ENCODE results near the gene INS. TPM values are rescaled to one million over a fixed set of nuclear protein-coding genes. Genes with fewer than 3 reads are reported as not detected.

The INS gene
- total RNA-seq, 1 donor from 2014 or later = not detected

DNA sequence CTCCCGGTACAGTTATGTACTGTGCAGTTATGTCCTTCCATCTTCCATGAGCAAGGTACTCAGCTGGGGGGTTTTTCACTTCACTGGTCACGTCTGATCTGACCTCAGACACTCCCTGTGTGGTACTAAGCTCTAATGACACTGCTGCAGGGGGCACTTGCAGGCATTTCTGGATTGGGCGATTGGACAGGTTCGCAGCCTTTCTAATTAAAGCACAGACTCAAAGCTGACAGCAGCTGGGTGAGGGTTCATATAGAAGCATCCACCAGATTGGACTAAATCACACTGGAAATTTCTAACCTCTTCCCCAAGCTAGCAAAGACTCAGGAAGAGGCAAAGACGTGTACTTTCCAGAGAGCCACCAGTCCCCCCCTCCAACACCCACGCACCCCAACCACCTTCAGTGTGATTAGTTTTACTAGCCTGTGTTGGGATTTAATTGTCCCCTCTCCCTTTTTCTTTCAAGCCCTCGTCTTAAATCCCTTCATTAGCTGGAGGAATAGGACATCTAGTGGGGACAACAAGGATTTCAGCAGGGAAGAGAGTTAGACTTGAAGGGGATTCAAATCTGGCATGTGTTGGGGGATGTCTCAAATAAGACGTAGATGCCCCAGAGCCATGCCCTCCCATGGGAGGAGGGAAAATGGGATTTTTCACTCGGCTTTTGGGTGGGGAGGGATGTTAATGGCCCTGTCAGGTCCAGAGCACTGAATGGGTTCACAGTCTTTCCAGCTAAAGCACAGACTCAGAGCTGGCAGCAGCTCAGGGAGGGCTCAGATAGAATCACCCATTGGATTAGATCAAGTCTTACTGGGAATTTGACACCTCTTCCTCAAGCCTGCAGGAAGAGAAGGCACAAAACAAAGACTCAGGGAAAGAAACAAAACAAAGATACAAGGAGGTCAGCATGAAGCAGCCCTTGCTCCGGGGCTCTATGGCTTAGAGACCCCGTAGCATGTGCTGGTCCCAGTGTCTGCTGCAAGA, 10.9 kb downstream of the INS start:
- intact Hi-C loops (cut with micrococcal nuclease) = loop anchor here (2.0 to 5.0 kb wide), 2 partner anchors 268 to 311 kb away; partner anchors contain the start of gene TNNI2

DNA sequence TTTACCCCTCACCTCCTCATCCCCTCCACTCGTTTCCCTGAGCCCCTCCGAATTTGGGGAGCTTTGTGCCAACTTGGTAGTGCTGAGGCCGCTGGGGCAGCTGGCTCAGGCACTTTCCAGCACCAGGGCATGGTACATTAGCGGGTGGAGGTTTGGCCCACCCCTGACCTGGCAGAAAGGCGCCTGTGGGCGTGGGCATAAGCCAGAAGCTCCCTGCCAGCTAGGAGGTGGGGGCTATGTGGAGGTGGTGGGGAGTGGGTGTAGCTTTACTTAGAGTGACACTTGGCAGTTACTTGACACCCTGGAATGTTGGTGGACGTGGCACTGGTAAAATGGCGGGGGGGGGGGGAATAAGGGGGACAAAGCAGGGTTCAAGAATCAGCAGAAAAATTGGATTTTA, 11.5 kb downstream of the INS start:
- intact Hi-C loops (cut with micrococcal nuclease) = no loop called here

DNA sequence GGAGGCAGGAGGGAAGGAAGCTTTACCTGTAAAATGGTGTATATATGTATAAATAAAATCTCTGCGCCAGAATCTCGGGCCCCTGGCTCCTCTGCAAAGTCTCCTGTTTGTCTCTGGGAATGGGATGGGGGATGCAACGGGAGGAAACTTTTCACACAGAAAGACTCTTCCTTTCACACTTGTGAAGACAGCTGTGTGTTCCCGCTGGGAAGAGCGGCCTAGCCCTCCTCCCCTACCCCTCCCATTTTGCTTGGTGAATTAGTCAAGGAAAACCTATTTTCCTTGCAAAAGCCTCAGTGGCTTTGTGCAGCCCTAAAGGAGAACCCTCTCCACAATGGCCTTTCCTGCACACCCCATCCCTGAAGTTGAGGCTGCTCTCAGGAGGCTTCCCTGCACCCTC, 12.4 kb downstream of the INS start:
- intact Hi-C loops (cut with micrococcal nuclease) = no loop called here

DNA sequence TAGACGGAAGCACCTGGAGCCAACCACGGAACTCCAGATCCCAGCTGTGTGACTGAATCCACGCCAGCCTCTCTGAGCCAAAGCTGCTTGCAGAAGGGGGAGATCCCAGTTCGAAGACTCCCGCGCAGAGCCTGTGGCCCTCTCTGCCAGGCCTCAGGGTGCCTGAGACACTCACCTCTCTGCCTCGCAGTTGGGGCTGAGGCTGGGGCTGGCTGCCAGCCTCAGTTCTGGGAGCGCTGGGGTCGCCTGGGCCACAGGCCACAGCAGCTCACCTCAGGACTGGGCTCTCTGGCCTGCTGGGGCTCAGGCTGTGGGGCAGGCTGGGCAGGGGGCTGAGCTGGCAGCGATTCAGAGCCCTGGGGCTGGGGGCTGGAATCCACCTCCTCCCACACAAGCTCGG, 13.6 kb downstream of the INS start:
- intact Hi-C loops (cut with micrococcal nuclease) = no loop called here

DNA sequence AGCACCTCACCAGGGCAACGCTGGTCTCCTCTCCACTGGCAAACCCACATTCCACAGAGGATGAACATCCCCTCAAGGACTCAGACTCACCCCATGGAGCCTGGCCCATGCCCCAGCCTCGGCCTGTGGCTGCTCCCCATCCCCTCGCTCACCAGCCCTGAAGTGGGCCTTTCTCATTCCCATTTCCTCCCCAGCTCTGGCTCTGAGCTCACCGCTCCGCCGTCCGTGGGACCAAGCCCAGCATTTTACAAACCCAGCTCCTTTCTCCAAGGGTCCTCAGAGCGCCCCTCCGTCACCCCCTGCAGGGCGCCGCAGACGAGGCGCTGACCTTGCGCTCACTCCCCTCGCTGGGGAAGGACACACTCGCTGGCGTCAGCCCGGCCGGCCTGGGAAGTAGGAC, 15.0 kb downstream of the INS start:
- intact Hi-C loops (cut with micrococcal nuclease) = no loop called here

DNA sequence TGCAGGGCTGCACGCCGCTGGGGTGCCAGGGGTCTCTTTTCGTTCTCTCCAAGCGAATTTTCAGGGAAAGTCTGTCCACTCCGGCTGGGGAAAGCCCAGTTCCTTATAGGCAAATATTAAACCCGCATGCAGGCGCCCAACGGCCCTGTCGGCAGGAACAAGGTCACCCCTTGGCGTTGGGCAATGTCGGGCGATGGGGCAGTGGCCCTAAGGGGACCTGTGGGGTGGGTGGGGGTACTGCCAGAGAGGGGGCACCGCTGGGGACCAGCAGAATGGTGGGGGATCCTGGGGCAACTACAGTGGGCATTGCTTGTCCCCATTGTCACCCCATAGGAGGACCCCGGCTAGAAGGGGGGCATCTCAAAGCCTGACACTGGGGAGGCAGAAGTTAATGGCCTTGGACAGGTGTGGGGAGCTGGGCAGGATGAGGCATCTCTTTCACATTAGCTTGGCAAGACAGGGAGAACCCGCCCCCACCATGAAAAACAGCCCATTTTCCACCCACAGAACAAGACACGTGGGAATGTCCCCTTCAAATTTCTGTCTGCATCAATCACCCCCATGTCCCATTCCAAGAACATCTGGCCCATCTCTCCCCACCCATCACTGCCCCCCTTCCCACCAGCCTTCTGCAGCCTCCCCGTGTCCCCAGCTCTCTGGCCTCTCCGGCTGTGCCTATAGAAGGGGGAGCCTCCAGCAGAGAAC, 16.3 kb downstream of the INS start:
- intact Hi-C loops (cut with micrococcal nuclease) = no loop called here

DNA sequence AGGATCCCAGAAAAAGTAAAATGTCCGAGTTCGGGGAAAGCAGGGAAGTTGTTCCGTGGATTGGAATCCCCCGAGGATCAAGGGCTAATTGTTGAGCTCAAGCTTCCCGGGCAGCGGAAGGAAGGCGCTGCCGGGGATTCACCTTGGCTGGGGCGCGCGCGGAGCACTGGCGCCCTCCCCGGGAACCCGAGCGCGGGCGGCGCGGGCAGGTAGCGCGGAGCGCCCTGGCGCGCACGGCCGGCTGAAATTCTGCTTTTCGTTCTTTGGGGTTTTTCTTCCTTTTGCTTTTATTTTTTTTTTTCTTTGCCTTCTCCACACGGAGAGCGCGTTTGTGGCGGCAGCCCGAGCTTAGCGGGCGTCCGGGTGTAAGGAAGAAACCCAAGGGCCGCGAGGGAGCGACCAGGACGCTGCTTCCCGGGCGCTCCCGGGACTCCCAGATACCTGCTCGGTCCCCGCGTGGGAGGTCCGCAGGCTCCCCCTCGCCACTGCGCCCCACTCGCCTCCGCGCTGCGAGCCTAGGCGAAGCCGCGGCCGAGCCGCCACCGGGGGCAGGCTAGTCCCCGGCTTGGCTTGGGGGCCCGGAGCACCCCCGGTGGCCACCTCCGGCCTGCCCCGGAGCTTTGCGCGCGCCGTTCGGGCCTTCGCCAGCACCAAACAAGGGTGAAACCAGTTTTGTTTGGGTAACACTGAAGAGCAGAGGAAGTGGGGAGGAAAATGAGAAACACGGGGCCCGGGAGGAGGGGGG, 17.0 kb downstream of the INS start:
- intact Hi-C loops (cut with micrococcal nuclease) = no loop called here

DNA sequence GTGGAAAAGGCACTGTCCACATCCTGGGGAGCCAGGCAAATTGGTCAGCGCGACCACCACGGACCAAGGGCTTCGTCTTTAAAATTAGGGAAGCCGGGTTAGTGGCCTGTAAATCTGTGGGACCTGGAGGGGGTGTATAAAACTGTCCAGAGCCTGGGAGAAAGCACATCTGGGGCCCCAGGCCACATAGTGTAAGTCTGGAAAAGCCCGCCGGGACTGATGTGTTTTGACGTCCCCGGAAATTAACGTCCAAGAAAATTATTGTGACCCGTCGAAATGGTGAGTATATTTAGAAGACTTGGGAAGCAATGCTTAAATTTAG, 17.6 kb downstream of the INS start:
- intact Hi-C loops (cut with micrococcal nuclease) = no loop called here

DNA sequence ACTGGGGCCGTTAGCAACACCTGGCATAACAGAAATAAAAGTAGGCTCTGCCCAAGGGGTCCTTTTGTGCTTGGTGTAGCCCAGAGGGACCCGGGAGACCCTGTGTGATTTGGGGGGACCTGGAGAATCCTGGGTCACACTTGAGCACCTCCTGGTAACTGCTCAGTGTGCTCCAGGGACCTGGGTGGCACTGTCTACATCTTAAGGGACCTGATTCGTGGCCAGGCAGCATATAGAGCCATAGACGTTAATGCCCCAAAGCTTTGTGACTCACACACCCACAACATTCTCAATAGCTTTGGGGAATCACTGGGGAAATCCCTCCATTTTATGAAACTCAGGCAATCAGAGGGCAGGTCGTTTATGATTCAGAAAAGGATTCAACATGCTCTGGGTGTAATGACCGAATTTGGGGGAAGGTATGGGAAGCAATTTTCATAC, 18.2 kb downstream of the INS start:
- intact Hi-C loops (cut with micrococcal nuclease) = no loop called here

DNA sequence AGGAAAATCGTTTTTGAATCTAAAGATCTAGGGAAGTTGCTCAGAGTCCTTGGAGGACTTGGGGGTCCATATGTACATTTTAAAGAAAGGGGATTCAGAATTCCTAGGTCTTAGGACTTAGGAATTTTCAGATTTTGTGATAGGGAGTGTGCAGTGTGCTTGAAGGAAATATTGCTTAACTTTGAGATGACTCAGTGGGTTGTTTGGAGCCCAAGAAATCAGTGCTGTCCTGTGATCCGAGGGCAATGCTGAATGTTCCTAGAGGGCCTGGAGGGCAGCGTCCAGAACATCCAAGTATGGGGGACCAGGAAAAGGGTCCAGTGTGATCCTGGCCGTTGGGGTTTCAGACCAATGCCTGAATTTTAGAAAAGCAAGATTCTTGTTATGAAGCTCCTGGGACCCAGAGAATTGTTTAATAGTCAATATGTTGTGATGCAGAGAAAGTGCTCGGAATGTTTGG, 18.7 kb downstream of the INS start:
- intact Hi-C loops (cut with micrococcal nuclease) = no loop called here

DNA sequence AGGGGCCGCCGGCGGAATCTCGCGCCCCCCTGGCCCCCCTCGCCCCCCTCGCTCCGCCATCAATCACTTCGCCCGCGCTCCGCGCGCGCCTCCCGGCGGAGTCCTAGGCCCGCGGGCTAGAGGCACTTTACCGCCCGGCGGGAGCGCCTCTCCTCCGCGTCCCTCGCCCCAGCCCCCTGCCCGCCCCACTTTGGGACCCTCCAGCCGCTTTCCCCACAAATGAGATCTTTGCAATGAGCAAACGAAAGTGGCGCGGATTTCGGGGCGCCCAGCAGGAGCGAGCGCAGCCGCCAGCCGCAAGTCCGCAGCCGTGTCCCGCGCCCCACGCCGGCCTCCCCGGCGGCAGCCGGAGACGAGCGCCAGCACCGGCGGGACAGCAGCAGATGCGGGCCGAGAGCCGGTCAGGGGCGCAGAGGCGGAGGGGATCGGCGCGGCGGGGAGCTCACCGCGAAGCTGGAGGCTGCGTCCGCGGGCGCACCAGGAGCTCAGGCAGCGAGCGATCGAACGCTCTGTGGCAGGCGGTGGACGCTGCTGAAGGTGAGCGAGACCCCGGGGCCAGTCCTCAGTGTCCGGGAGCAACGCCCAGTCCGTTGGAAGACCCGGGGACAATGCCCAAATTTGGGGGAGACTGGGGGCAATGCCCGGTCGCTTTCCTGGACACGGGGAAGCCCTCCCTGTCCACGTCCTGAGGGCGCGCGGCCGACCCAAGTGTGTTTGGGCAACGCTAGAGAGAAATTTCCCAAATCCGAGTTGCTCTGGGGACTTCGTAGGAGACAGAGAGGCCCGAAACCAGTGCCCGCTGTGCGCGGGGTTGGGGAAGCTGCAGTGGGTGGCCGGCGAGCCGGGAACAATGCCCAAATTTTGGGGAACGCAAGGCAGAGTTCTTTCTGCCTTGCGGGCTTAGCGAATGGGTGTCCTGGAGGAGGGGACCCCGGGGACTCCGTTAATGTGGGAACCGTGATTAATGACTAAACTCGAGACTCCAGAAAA, 20.3 kb downstream of the INS start:
- intact Hi-C loops (cut with micrococcal nuclease) = no loop called here

DNA sequence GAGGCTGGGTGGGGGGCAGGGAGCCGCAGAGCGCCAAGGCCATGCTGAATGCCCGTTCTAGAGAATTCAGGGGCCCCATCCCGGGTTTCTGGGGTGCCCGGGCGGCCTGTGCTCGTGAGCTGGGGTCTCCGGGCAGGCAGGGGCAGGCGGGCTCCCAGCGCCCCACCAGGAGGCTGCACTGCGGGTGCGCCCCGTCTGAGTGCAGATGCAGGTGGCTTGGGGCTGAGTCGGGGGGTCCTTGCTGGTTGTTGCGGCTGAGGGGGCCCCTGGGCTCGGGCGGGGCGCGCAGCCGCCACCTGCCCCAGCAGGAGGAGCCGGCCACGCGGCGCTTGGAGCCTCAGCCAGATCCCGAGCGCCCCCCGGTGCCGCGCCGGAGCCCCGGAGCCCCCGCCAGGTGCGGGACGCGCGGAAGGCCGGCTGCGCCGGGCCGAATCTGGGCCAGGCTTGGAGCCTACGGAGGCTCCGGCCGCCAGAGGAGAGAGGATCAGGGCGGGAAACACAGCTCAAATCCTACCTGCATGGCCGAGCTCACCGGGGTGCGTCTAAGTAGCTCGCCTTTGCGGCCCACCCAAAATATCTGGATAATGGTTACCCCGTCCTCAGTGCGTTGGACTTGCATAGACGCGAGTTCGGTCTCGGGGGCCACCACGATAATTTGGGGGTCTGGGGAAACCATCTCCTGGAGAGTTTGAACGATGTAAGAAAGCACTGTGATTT, 21.2 kb downstream of the INS start:
- intact Hi-C loops (cut with micrococcal nuclease) = no loop called here

DNA sequence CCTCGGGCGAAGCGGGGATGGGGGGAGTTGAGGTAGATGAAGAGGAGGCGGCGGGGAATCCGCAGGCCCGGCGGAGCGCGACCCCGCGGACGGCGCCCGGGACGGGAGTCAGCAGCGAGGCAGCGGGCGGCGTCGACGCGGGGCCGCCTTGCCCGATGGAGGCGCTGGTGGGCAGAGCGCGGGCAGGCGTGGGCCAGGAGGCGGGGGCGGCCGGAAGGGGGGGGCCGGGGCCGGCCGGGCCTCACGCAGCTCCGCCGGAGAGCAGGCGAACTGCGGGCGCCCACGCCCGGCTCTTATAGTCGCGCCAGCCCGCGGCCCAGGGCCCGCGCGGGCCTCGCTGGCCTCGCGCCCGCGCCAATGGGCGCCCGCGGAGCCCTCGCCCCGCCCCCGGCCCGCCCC, 21.9 kb downstream of the INS start, which contains the start of gene IGF2:
IGF2 (minus strand) TSS at position 267 of the 399 bp plus-strand sequence. CDS start 3,866 bp downstream, outside the sequence.
- intact Hi-C loops (cut with micrococcal nuclease) = no loop called here

DNA sequence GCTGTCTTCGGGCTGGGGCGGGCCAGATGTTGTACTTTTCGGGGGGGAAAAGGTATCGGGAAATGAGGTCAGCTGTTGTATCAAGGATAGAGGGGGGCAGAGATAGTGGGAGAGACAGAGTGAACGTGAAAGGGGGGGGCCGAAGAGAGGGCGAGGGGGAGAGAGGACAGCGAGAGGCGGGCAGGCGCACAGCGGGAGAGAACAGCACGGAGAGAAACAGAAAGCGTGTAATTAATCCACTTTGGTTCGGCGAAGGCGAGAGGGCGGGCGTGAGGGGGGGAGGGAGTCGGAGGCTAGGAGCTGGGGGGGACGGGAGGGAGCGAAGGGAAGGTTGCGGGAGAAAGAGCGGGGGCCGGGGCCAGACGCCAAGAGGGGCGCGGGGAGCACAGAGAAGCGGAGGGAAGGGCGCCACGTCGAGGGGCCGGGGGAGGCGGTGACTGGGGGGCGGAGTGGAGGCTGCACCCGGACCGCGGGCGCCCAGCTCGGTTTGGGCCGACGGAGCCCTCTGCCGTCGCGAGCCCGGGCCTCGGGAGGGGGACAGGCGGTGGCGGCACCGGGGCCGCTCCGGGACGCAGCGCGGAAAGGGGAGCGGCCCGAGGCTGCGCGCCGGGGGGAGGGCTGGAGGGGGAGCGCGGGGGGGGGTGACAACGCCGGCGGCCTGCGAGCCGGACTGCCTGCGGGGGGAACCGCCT, 22.4 kb downstream of the INS start:
- intact Hi-C loops (cut with micrococcal nuclease) = no loop called here

DNA sequence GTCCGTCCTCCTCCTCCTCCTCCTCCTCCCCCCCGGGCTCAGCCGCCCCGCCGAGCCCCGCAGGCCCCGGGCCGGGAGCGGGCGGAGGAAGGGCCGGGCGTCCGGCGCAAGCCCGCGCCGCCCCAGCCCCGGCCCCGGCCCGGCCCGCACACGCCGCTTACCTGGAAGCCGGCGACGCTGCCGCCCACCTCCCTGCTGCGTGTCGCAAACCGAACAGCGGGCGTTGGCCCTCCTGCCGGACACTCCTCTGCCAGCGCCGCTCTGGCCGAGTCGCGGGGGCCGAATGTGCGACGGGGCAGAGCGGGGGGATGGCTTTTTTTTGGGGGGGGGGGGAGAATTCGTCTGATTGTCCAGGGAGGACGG, 23.0 kb downstream of the INS start:
- intact Hi-C loops (cut with micrococcal nuclease) = no loop called here

DNA sequence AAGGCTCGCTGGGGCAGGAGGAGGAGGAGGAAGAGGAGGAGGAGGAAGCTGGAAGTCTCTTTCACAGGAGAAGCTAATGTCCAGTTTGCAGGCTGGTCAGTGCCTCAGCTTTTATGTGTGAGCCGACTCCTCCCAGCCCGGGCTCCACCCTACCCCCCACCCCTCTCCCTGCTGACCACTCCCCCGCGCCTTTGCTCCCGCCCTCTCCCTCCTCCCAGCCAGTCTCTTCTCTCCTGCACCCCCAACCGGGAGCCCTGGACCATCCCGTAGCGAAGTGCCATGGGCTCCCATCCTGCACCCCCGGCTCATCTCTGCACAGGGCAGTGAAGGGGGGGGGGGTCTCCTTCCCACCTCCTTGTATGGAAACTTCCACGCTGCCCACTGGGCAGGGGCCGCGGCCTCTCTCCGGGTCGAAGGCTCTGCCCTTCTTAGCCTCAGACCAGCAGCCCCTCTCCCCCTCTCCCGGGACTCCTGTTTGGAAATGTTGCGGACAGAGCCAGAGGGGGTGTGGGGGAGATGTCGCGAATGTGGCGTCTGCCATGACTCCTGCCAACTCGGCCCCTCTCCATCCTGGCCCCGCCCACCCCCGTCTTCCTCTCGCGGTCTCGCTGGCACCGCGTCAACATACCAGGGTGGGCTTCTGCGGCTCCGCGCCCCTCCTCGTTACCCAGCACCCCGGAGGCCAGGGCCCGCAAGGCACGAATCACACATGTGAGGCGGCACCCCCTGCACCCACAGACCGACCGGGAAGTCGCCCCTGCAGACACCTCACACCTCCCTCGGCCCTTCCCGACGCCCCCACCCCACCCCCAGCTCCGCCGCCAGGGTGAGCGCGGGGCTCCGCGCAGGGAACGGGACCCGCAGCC, 23.6 kb downstream of the INS start:
- intact Hi-C loops (cut with micrococcal nuclease) = no loop called here

DNA sequence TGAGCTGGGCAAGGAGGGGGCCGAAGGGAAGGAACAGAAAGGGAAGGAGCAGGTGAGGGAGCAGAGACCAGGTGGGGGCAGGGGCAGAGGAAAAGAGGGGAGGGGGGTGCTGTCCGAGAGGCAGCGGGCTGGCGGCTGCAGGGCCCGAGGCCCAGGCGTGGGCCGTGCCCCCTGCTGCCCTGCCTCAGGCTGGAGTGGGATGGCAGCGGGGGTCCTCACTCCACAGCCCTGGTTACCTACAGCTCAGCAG, 24.1 kb downstream of the INS start:
- intact Hi-C loops (cut with micrococcal nuclease) = no loop called here

DNA sequence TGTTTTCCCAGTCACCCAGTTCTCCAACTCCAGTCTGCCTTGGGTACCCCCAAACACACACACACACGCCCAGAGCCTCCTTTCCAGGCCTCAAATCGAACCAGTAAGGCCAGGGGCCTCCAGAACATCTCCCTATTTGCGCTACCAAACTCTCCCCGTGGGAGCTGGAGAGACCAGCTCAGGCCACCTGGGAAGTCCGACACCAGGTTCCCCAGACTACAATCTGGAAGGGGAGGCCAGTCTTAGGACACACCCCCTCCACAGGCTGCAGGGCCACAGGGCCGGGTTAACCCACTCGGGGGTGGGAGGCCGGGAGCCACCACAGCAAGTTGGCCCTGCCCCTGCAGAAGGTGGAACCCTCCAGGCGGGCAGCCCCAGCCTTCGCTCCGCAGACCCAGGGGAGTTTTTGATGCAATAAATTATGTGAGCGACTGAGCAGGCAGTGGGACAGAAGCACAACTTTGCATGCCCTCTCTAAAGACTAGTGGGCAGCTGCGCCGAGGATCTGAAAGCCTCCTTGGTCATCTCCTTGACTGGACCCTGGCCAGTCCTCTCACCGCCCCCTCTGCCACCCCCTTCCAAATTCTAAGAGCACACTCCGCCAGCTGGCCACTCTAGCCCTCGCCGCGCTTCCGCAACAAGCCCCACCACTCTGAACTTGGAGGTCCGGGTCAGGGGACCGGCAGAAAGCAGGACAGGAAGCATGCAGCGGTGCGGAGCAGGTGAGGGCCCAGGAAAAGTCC, 24.6 kb downstream of the INS start:
- intact Hi-C loops (cut with micrococcal nuclease) = no loop called here
